Pulmonary artery endothelial cell (primary cell): ENCODE data around the gene HBG2. TPM values are rescaled to one million over a fixed set of nuclear protein-coding genes. Genes with fewer than 3 reads are reported as not detected.
"Not testable (repeated sequence)": the region's sequence is repeated elsewhere in the genome, so short reads cannot be mapped to it uniquely, and the experiment has no call there.

Source experiments
- DNase-seq: peaks from one replicate; pipeline ENCODE4 v3.0.0-alpha.2; 2011; ENCODE audit warnings: low read depth, low spot score
- total RNA-seq: library from RNA; depleted of rRNA; stranded (reverse); fragments of >200 nt; gene quantifications from 2 replicates; pipeline ENCODE4 v1.2.3, GENCODE V29; 2014

HBG2 gene
- not detected in 2 replicates for total RNA-seq

DNA sequence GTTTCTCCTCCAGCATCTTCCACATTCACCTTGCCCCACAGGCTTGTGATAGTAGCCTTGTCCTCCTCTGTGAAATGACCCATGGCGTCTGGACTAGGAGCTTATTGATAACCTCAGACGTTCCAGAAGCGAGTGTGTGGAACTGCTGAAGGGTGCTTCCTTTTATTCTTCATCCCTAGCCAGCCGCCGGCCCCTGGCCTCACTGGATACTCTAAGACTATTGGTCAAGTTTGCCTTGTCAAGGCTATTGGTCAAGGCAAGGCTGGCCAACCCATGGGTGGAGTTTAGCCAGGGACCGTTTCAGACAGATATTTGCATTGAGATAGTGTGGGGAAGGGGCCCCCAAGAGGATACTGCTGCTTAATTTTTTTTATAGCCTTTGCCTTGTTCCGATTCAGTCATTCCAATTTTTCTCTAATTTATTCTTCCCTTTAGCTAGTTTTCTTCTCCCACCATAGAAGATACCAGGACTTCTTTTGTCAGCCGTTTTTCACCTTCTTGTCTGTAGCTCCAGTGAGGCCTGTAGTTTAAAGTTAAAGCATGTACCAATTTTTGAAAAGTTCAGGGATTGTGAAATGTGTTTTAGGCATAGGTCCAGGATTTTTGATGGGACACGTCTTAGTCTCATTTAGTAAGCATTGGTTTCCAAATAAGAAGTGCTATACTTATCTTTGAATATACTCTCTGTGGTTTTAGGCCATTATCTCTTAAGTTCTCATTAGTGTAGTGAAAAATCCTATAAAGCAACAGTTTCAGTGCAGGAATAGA lies at the start of gene HBG2:
Gene HBG2, minus strand, starts transcription at position 136 of the 768 bp plus-strand sequence. Its CDS starts 53 bp downstream, at position 83.
- DNase-seq = not testable (repeated sequence)

DNA sequence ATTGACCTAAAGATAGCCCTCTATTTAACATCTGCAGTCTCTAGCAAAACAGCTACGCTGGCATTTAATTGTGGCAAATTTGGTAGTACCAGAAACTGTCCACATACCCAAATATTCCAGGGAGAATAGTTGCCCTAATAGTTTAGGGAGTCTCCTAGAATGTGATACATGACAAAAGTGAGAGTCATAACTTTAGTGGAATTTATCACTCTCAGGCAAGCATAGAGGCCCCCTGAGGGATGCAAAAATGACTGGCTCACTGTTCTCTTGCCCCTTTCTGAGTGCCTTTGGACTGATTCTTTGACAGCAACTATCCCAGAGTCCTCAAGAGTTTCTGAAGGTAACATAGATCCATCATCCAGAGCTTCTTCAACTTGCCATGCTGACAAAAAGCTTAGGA lies 49.5 kb upstream of the HBG2 start:
- no peak for DNase-seq

DNA sequence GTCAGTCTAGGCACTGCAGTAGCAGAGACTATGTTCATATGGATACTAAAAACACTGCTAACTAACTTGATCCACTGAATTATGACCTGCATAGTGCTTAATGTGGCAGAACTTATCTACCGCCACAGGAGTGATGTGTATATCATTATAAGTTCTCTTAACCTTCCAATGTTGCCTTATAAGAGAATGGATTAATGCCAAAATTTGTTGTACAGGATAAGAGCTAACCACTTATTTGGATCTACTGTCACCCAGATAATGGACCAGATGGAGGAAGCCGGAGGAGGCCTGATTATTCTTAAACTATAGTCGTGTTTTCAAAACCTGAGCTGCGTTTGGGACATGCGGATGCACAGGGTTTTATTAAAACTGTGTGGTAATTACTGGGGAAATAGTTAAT lies 49.0 kb upstream of the HBG2 start:
- DNase-seq = no peak

DNA sequence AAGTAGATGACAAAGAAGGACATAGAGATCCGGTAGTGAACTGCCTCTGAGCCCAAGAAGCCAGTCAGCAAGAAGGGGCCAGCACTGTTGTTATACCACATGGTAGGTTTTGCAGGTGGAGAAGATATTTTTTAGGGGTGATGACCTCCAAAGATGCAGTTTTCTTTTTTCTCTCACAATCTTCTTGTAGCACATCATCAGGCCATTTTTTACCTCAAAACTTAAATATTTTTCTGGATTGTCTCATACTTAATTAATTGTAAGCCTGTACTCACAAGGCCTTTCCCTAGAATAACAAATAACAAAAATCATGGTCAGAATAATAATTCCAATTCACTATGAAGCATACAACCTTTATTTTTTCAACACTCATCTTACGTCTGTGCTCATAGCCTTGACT lies 47.3 kb upstream of the HBG2 start, which contains the start of gene OR51B4:
Gene OR51B4, minus strand, starts transcription at position 101 of the 400 bp plus-strand sequence. Its CDS starts 0 bp downstream, at position 101.
- DNase-seq = no peak

DNA sequence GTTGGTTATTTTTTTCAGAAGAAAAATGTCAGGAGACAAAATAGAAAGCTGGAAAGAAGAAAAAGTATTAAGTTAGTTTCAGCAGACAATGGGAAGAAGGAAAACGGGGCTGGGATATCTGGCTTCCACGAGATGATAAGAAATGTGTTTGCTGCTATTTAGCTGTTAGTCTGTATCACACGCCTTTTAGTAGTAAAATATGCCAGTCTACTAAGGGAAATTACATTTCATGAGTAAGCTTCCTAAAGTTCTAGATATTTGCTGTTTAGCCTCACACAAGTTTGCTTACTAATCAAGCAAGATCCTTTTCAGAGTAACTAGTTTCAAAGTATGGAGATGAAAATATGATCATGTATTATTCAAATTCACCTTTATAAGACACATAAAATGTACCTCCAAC lies 45.7 kb upstream of the HBG2 start:
- no peak for DNase-seq

DNA sequence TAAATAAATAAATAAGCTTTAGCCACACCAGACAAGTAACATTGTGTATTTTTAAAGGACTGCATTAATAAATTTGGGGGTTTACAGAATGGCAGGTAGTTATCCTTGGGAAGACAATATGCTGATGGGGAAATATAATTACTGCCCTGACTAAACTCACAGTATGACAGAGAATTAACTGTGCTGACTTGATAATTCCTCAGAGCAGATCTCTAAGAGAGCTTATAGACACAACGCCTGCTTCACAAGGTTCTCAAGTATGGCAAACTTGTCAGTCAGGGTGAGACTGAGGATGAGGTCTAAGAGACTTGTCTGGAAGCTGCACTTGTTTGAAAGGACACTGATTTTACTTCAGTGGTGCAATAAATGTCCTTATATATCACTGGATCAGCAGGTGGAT lies 43.9 kb upstream of the HBG2 start:
- DNase-seq = no peak

DNA sequence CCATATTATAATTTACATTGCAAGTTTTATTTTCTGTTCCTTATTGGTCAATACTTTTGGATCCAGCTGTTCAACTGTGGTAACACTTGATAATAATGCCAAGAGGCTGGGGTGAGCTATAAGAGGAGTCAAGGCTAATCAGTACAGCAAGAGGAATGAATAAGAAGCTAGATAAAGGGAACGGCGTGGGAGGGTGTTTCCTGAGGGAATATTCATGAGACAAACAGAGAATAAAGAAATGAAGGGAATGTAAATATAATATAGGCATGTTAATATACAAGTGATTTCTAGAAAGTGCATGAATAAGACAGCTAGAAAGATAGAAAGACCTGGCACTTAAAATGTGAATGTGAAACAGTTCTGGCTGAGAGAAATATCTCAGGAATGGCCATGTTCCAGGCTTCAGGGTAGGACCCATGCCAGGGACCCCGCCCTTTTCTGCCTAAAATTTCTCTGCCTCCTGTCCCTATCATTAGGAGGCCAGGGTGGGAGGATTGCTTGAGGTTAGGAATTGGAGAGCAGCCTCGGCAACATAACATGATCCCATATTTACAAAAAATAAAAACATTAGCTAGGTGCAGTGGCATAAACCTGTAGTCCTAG lies 43.2 kb upstream of the HBG2 start:
- DNase-seq = no peak

DNA sequence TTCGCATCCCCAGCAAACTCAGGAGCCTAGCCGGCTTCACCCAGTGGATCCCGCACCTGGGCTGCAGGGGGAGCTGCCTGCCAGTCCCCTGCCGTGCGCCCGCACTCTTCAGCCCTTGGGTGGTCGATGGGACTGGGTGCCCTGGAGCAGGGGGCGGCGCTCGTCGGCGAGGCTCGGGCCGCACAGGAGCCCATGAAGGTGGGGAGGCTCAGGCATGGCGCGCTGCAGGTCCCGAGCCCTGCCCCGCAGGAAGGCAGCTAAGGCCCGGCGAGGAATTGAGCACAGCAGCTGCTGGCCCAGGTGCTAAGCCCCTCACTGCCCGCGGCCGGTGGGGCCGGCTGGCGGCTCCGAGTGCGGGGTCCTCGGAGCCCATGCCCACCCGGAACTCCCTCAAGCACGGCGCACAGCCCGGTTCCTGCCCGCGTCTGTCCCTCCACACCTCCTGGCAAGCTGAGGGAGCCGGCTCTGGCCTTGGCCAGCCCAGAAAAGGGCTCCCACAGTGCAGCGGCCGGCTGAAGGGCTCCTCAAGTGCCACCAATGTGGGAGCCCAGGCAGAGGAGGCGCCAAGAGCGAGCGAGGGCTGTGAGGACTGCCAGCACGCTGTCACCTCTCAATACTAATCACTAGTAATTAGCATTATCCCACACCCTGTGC lies 39.9 kb upstream of the HBG2 start:
- not testable (repeated sequence) for DNase-seq

DNA sequence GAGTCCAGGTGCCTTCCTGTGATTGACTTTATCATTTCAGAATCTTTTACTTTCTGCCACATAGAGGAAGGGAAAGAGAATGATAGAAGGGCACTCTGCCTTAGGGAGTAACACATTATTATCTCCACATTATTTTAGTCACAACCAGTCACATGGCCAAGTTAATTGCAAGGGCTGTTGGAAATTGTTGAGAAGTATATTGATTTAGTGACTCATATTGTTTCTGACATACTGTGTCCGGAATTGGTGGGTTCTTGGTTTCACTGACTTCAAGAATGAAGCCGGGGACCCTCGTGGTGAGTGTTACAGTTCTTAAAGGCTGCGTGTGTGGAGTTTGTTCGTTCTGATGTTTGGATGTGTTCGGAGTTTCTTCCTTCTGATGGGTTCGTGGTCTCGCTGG lies 38.4 kb upstream of the HBG2 start:
- DNase-seq = no peak

DNA sequence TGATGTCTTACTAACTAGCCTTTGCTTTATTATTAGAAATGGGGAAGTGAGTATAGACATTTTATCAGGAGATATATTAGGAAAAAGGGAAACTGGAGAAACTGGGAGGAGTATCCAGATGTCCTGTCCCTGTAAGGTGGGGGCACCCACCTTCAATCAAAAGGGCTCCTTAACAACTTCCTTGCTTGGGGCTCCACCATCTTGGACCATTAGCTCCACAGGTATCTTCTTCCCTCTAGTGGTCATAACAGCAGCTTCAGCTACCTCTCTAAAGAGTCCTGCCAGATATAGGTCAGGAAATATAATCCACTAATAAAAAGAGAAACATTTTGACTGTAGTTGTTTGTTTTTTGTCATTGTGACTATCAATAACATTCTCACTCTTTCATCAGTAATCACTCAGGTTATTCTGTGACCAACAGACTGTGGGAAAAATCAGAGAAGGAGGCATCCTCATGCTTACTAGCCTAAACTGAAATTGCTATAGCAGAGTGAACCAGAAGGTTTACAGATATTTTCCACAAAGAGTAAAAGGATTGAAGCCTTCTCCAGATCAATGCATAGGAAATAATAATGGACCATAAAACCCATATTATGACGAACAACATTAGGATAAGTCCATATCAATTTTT lies 36.7 kb upstream of the HBG2 start:
- DNase-seq = no peak

DNA sequence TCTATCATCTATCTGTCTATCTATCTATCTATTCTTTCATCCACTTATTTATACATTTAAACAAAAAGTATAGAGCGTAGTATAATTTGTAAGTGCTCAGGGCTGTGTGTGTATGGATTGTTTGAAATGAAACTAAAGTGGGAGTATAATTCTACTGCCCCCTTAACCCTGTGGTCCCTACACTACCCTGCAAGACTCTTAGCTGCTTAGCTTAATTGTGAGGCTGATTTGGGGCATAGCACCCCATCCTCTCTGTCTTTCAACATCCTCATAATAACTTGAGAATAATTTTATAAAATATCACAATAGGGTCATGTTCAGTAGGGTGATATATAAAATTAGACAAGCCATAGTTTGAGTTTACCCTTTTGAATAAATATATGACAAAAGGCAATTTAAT lies 35.5 kb upstream of the HBG2 start:
- no peak for DNase-seq

DNA sequence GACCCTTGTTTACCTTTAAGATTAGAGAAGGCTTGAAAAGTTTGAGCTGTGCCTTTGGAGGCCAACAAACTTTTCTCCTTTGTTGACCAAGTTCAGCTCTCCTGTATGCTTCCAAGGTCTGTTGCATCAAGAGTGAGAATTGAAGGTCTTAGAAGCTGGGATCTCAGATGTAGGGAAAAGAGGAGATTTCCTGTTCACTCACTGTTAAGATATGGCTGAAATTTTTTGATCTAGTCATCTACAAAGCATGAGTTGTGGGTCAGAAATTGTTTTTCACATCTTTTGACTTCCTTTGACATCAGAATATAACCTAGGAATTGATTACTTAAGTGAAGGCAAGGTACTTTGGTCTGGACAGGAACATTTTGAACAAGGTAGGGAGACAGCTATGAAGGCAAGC lies 35.1 kb upstream of the HBG2 start:
- no peak for DNase-seq

DNA sequence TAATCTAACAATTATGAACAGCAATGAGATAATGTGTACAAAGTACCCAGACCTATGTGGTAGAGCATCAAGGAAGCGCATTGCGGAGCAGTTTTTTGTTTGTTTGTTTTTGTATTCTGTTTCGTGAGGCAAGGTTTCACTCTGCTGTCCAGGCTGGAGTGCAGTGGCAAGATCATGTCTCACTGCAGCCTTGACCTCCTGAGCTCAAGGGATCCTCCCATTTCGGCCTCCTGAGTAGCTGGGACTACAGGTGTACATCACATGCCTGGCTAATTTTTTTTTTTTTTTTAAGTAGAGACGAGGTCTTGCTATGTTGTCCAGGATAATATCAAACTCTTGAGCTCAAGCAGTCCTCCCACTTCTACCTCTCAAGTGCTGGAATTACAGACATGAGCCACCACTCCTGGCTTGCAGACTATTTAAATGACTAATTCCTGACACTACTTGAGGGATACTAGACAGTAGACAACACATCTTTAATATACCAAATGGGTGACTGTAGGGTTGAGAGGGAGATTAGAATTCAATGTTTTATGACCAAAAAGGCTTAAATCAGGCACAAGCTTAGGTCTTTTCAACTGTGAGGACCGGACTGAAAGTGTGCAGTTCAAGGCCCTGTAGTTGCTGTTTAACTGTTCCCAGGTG lies 34.4 kb upstream of the HBG2 start:
- DNase-seq = no peak

DNA sequence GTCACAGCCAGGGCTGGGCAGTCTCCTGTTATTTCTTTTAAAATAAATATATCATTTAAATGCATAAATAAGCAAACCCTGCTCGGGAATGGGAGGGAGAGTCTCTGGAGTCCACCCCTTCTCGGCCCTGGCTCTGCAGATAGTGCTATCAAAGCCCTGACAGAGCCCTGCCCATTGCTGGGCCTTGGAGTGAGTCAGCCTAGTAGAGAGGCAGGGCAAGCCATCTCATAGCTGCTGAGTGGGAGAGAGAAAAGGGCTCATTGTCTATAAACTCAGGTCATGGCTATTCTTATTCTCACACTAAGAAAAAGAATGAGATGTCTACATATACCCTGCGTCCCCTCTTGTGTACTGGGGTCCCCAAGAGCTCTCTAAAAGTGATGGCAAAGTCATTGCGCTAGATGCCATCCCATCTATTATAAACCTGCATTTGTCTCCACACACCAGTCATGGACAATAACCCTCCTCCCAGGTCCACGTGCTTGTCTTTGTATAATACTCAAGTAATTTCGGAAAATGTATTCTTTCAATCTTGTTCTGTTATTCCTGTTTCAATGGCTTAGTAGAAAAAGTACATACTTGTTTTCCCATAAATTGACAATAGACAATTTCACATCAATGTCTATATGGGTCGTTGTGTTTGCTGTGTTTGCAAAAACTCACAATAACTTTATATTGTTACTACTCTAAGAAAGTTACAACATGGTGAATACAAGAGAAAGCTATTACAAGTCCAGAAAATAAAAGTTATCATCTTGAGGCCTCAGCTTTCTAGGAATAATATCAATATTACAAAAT lies 33.7 kb upstream of the HBG2 start:
- no peak for DNase-seq

DNA sequence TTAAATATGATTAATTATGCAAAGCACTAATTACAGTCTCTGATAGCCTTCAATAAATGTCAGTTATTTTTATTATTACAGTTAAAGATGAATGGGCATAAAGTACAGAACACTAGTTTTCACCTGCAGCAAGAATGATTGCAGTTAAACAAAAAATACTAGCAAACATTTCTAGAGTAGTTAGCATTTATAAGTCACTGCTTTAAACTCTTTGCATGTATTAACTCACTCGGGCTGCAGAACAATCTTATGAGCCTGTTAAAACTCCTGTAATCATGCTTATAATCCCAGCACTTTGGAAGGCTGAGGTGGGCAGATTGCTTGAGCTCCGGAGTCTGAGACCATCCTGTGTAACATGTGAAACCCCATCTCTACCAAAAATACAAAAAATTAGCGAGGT lies 32.3 kb upstream of the HBG2 start:
- DNase-seq = no peak

DNA sequence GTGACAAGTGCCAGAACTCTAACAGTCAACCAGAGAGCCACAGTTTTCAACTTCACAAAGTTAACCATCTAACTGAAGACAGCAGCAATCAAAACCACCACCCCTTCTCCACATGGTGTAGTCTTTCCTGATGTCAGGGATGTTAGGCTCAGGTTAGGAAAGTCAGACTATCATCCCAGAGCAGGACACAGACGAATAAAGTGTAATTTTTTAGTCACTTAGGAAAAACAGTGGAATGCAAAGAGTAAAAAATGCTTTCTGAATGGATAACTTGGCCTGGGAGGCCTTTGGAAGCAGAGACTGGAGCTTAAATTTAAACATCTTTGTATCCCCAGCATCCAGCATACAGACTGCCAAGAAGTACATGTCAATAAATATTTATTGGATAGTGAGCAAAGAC lies 31.8 kb upstream of the HBG2 start:
- no peak for DNase-seq

DNA sequence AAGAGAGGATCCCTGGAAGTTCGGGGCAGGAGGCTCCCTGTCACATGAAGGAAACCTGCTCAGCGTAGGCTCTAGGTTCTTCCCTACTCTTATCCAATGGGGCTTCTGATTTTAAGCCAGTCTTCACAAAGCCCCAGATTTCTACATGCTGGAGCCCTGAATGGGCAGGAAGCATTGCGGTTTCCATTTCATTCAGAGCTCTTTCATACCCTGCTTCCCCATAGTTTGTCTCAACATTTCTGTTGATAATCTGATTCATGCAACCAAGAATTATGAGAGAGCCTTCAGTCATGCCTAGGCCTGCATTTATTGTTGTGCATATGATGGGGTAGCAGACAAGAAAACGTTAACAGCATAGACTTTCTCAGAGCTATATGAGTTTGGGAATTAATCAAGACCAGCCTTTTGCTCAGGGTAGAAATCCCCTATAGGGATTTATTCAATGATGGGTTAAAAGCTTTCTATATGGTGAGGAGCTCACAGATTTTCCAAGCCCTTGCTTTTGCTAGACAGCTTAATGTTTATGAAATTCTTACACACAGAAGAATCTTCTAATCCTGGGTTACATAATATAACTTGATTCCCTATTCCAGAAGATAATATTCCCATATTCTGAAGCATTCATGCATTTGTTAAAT lies 31.2 kb upstream of the HBG2 start:
- no peak for DNase-seq

DNA sequence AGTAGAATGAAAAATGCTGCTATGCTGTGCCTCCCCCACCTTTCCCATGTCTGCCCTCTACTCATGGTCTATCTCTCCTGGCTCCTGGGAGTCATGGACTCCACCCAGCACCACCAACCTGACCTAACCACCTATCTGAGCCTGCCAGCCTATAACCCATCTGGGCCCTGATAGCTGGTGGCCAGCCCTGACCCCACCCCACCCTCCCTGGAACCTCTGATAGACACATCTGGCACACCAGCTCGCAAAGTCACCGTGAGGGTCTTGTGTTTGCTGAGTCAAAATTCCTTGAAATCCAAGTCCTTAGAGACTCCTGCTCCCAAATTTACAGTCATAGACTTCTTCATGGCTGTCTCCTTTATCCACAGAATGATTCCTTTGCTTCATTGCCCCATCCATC lies 30.1 kb upstream of the HBG2 start:
- no peak for DNase-seq

DNA sequence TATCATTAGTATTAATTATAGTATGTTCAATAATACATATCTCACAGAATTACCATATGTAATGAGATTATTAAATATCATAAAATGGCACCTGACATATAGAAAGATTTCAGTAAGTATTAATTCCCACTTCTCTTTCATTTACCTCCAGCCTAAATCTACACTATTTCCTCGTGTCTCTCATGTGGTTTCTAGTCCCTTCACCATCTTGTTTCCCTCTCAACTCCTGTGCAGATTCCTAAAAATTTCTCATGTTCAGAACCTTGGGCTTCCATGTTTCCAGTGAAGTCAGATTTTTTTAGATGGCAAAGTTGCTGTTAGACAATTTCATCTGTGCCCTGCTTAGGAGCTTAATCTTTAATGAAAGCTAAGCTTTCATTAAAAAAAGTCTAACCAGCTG lies 29.3 kb upstream of the HBG2 start:
- DNase-seq = no peak

DNA sequence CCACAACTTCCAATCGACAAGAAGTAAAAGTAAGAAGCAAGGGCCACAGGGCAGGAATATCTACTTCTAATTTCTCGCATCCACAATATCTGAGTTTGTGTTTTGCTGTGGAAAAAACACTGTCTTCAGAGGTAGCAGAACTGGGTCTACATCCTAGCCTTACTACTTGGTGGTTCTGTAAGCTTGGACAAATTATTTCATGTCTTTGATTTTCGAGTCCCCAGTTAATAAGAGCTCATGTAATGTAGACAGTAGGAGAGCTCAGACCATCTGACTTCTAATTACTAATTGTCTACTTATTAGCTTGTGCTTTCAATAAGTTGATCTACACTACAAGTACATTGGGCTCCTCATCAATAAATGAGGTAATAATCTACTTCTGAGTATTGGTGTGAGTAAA lies 28.5 kb upstream of the HBG2 start:
- no peak for DNase-seq
